HEK293 (cell line): ENCODE data around the gene MAT2A.

Experiments
- CTCF ChIP-seq: fragments of 450-650 bp; formaldehyde crosslinking; IDR thresholded peaks from 2 replicates; pipeline ENCODE4 v1.5.1; 2016; ENCODE audit warnings: missing biosample characterization, missing genetic modification characterization
- HOXA7 ChIP-seq: sonication (generic); formaldehyde crosslinking; IDR thresholded peaks from 2 replicates; pipeline ENCODE4 v1.8.1; 2022; ENCODE audit warnings: missing genetic modification reagents, borderline replicate concordance
- INSM2 ChIP-seq: fragments of 450-650 bp; formaldehyde crosslinking; IDR thresholded peaks from 2 replicates; pipeline ENCODE4 v1.5.1; 2016; ENCODE audit warnings: missing biosample characterization, missing genetic modification characterization
- SALL2 ChIP-seq: fragments of 450-650 bp; formaldehyde crosslinking; IDR thresholded peaks from 2 replicates; pipeline ENCODE4 v1.5.0; 2017; ENCODE audit warnings: missing biosample characterization, mild to moderate bottlenecking, missing genetic modification characterization, borderline replicate concordance
- TCF7L2 ChIP-seq: IDR thresholded peaks from 2 replicates; pipeline ENCODE4 v1.6.1; 2011; ENCODE audit warnings: low read depth, mild to moderate bottlenecking, inconsistent platforms, low read length, moderate library complexity, borderline replicate concordance
- ZNF140 ChIP-seq: fragments of 450-650 bp; formaldehyde crosslinking; IDR thresholded peaks from 2 replicates; pipeline ENCODE4 v1.5.1; 2016; ENCODE audit warnings: missing biosample characterization, missing genetic modification characterization
- ZNF501 ChIP-seq: fragments of 450-650 bp; formaldehyde crosslinking; IDR thresholded peaks from 2 replicates; pipeline ENCODE4 v1.5.1; 2016; ENCODE audit warnings: missing biosample characterization, missing genetic modification characterization
- ZNF792 ChIP-seq: fragments of 450-650 bp; formaldehyde crosslinking; IDR thresholded peaks from 2 replicates; pipeline ENCODE4 v1.5.1; 2016; ENCODE audit warnings: missing biosample characterization, missing genetic modification characterization
- ZSCAN5A ChIP-seq: fragments of 450-650 bp; formaldehyde crosslinking; IDR thresholded peaks from 2 replicates; pipeline ENCODE4 v1.5.1; 2016; ENCODE audit warnings: missing biosample characterization, missing genetic modification characterization

GRCh38 chr2:85531589-85531988, 7.4 kb upstream of the MAT2A start:
- TF ChIP-seq ZNF792 (tag by site-specific recombination): no peak
- TF ChIP-seq SALL2 (tag by site-specific recombination): no peak
- no peak for TF ChIP-seq CTCF (tag by site-specific recombination)
- TF ChIP-seq INSM2: no peak
- TF ChIP-seq ZNF140 (tag by site-specific recombination): no peak
- TF ChIP-seq ZNF501 (tag by site-specific recombination): no peak
- no peak for TF ChIP-seq ZSCAN5A (tag by site-specific recombination)
- no peak for TF ChIP-seq HOXA7 (CRISPR knock-in tag)
- TF ChIP-seq TCF7L2: no peak
